ENCODE results near the gene TNFRSF17. TPM values are rescaled to one million over a fixed set of nuclear protein-coding genes. Genes with fewer than 3 reads are reported as not detected.

TNFRSF17 gene
- total and polyA plus RNA-seq, 10 of the 15 experiments (the other 5 are each of a cell fraction or from before 2014, with no cell fraction given): 106 to 461 (median 179) TPM

- no peaks in the 10 kb centered on the region for H3K27me3 ChIP-seq (replicated peaks in 1 of 2; ENCODE audit: control insufficient read depth in 2 of 2, insufficient read depth in 2 of 2, low read length in 1 of 2)
- no peak for TF ChIP-seq JUNB (IDR thresholded peaks at IDR 0.05)
- TF ChIP-seq RELB (IDR thresholded peaks at IDR 0.05; ENCODE audit: low read depth): no peak
- CTCF ChIA-PET: no interaction called here
- DNase-seq (ENCODE audit: low read depth, low spot score): no peak
- SMC1A ChIA-PET (ENCODE audit: uncharacterized antibody, unreplicated experiment): no interaction called here
- BruUV-seq (replicated peaks): TSS peak; percentile 29
- no peak overlapping the region for H3K9ac ChIP-seq (ENCODE audit: control insufficient read depth, insufficient read depth, low read length)
- POLR2A ChIA-PET: no interaction called here
- H3K4me1 ChIP-seq (ENCODE audit: control insufficient read depth, insufficient read depth, low read length): peaks cover 5% of the 10 kb centered on the region; the same call in 1 of the 2 replicates
- H3K4me2 ChIP-seq (ENCODE audit: control insufficient read depth, insufficient read depth): no peak overlapping the region
- no peak for ATAC-seq
- no peak for FAIRE-seq
- no peak overlapping the region for H3K4me3 ChIP-seq
- H3K9me3 ChIP-seq (replicated peaks; ENCODE audit: control insufficient read depth, insufficient read depth, low read length): no peaks in the 10 kb centered on the region
- H3K79me2 ChIP-seq (ENCODE audit: control insufficient read depth, insufficient read depth, low read length): peaks cover 4% of the 10 kb centered on the region
- no peaks in the 10 kb centered on the region for H4K20me1 ChIP-seq (ENCODE audit: control insufficient read depth, insufficient read depth)
- no peak overlapping the region for H2AFZ ChIP-seq (ENCODE audit: control insufficient read depth, low read depth, low read length)
- no peak overlapping the region for H3K27ac ChIP-seq (ENCODE audit: control insufficient read depth, insufficient read depth)
- RAD21 ChIA-PET (ENCODE audit: unreplicated experiment): no interaction called here
- in situ Hi-C loops (cut with MboI) (no loop called here), intact Hi-C loops (cut with micrococcal nuclease; ENCODE audit: unreplicated experiment) (no loop called here)
- 92% methylated on average over 5 of the region's 5 CpGs for WGBS (ENCODE audit: insufficient coverage, insufficient replicate concordance, low lambda C conversion rate, missing lambda C conversion rate)
- peaks cover 0 to 2% of the 10 kb centered on the region in 2 experiments; a peak in 1 of 4 replicates for H3K36me3 ChIP-seq (ENCODE audit: control insufficient read depth in 2 of 2, insufficient read depth in 2 of 2, low read length in 1 of 2)
Observed at GRCh38 chr16:12017558-12017957, 52.5 kb downstream of the TNFRSF17 start.

Small RNA genes within 50 kb of the gene (small RNA-seq; reads per million reads assigned to genes)
- gene AC007216.5 (not detected), gene UBL5P4 (not detected)

Other genes with a start within 250 kb of the TNFRSF17 start
- gene TXNDC11, start 222.4 kb upstream of the TNFRSF17 start, total RNA-seq (2014; rRNA removed): 54.4 and 59.1 TPM in 2 replicates
- gene TXNDC11, start 222.4 kb upstream of the TNFRSF17 start, total RNA-seq (2014; rRNA removed; fragmentation: Illumina TruSeq; extraction: Trizol): 33.3 and 43.1 TPM in 2 replicates
- gene TXNDC11, start 222.4 kb upstream of the TNFRSF17 start, total RNA-seq (2021): 45.8 and 51.8 TPM in 2 replicates
- gene TXNDC11, start 222.4 kb upstream of the TNFRSF17 start, polyA plus RNA-seq (2011; rRNA removed): 71.0 and 86.7 TPM in 2 replicates
- 40.7 and 49.9 TPM in 2 replicates for gene TXNDC11, start 222.4 kb upstream of the TNFRSF17 start, polyA plus RNA-seq (2014; fragmentation: Illumina TruSeq; extraction: Trizol)
- 1 to 10 TPM; 1.7 to 7.3 TPM for gene TXNDC11, start 222.4 kb upstream of the TNFRSF17 start, polyA plus RNA-seq (2014; fragmentation: Nextera tagmentation; extraction: Ambion mirVana)
- gene TXNDC11, start 222.4 kb upstream of the TNFRSF17 start, polyA plus RNA-seq (2014; rRNA removed): 57.0 and 59.9 TPM in 2 replicates
- gene TXNDC11, start 222.4 kb upstream of the TNFRSF17 start, polyA plus RNA-seq (2016; fragmentation: Nextera tagmentation; extraction: Ambion mirVana): 10 to 100 TPM; 69.8 to 70.7 TPM
- gene ZC3H7A, start 168.0 kb upstream of the TNFRSF17 start, total RNA-seq (2014; rRNA removed): 53.8 and 61.9 TPM in 2 replicates
- gene ZC3H7A, start 168.0 kb upstream of the TNFRSF17 start, total RNA-seq (2014; rRNA removed; fragmentation: Illumina TruSeq; extraction: Trizol): 63.2 and 68.6 TPM in 2 replicates
- 67.0 and 67.9 TPM in 2 replicates for gene ZC3H7A, start 168.0 kb upstream of the TNFRSF17 start, total RNA-seq (2021)
- 188 and 243 TPM in 2 replicates for gene ZC3H7A, start 168.0 kb upstream of the TNFRSF17 start, polyA plus RNA-seq (2011; rRNA removed)
- gene ZC3H7A, start 168.0 kb upstream of the TNFRSF17 start, polyA plus RNA-seq (2014; fragmentation: Illumina TruSeq; extraction: Trizol): 94.8 and 123 TPM in 2 replicates
- 10 to 100 TPM; 46.3 to 77.8 TPM for gene ZC3H7A, start 168.0 kb upstream of the TNFRSF17 start, polyA plus RNA-seq (2014; fragmentation: Nextera tagmentation; extraction: Ambion mirVana)
- 54.6 and 56.6 TPM in 2 replicates for gene ZC3H7A, start 168.0 kb upstream of the TNFRSF17 start, polyA plus RNA-seq (2014; rRNA removed)
- gene ZC3H7A, start 168.0 kb upstream of the TNFRSF17 start, polyA plus RNA-seq (2016; fragmentation: Nextera tagmentation; extraction: Ambion mirVana): 10 to 100 TPM; 69.4 to 70.0 TPM
- gene RSL1D1, start 113.7 kb upstream of the TNFRSF17 start, total RNA-seq (2014; rRNA removed): 106 and 169 TPM in 2 replicates
- 298 and 321 TPM in 2 replicates for gene RSL1D1, start 113.7 kb upstream of the TNFRSF17 start, total RNA-seq (2014; rRNA removed; fragmentation: Illumina TruSeq; extraction: Trizol)
- gene RSL1D1, start 113.7 kb upstream of the TNFRSF17 start, total RNA-seq (2021): 191 and 195 TPM in 2 replicates
- gene RSL1D1, start 113.7 kb upstream of the TNFRSF17 start, polyA plus RNA-seq (2011; rRNA removed): 182 and 374 TPM in 2 replicates
- 535 and 601 TPM in 2 replicates for gene RSL1D1, start 113.7 kb upstream of the TNFRSF17 start, polyA plus RNA-seq (2014; fragmentation: Illumina TruSeq; extraction: Trizol)
- gene RSL1D1, start 113.7 kb upstream of the TNFRSF17 start, polyA plus RNA-seq (2014; fragmentation: Nextera tagmentation; extraction: Ambion mirVana): 100 to 1,000 TPM; 288 to 367 TPM
- gene RSL1D1, start 113.7 kb upstream of the TNFRSF17 start, polyA plus RNA-seq (2014; rRNA removed): 139 and 173 TPM in 2 replicates
- gene RSL1D1, start 113.7 kb upstream of the TNFRSF17 start, polyA plus RNA-seq (2016; fragmentation: Nextera tagmentation; extraction: Ambion mirVana): 100 to 1,000 TPM; 366 to 393 TPM
- gene GSPT1, start 49.3 kb upstream of the TNFRSF17 start, total RNA-seq (2014; rRNA removed): 61.3 and 75.8 TPM in 2 replicates
- gene GSPT1, start 49.3 kb upstream of the TNFRSF17 start, total RNA-seq (2014; rRNA removed; fragmentation: Illumina TruSeq; extraction: Trizol): 92.3 and 95.8 TPM in 2 replicates
- 138 and 142 TPM in 2 replicates for gene GSPT1, start 49.3 kb upstream of the TNFRSF17 start, total RNA-seq (2021)
- gene GSPT1, start 49.3 kb upstream of the TNFRSF17 start, polyA plus RNA-seq (2011; rRNA removed): 104 and 122 TPM in 2 replicates
- gene GSPT1, start 49.3 kb upstream of the TNFRSF17 start, polyA plus RNA-seq (2014; fragmentation: Illumina TruSeq; extraction: Trizol): 168 and 192 TPM in 2 replicates
- gene GSPT1, start 49.3 kb upstream of the TNFRSF17 start, polyA plus RNA-seq (2014; fragmentation: Nextera tagmentation; extraction: Ambion mirVana): 10 to 100 TPM; 46.7 to 63.5 TPM
- gene GSPT1, start 49.3 kb upstream of the TNFRSF17 start, polyA plus RNA-seq (2014; rRNA removed): 69.6 and 72.2 TPM in 2 replicates
- 100 to 1,000 TPM; 139 to 181 TPM for gene GSPT1, start 49.3 kb upstream of the TNFRSF17 start, polyA plus RNA-seq (2016; fragmentation: Nextera tagmentation; extraction: Ambion mirVana)
- gene NPIPB2, start 23.2 kb upstream of the TNFRSF17 start, total RNA-seq (2014; rRNA removed): 5.0 and 10.7 TPM in 2 replicates
- 7.4 and 9.7 TPM in 2 replicates for gene NPIPB2, start 23.2 kb upstream of the TNFRSF17 start, total RNA-seq (2014; rRNA removed; fragmentation: Illumina TruSeq; extraction: Trizol)
- 9.1 and 13.2 TPM in 2 replicates for gene NPIPB2, start 23.2 kb upstream of the TNFRSF17 start, total RNA-seq (2021)
- 29.3 and 33.0 TPM in 2 replicates for gene NPIPB2, start 23.2 kb upstream of the TNFRSF17 start, polyA plus RNA-seq (2011; rRNA removed)
- gene NPIPB2, start 23.2 kb upstream of the TNFRSF17 start, polyA plus RNA-seq (2014; fragmentation: Illumina TruSeq; extraction: Trizol): 14.3 and 19.0 TPM in 2 replicates
- gene NPIPB2, start 23.2 kb upstream of the TNFRSF17 start, polyA plus RNA-seq (2014; fragmentation: Nextera tagmentation; extraction: Ambion mirVana): 1 to 10 TPM; 1.9 to 4.0 TPM
- 12.1 TPM in 2 replicates for gene NPIPB2, start 23.2 kb upstream of the TNFRSF17 start, polyA plus RNA-seq (2014; rRNA removed)
- 10 to 100 TPM; 10.1 to 11.5 TPM for gene NPIPB2, start 23.2 kb upstream of the TNFRSF17 start, polyA plus RNA-seq (2016; fragmentation: Nextera tagmentation; extraction: Ambion mirVana)
- gene SNX29, start 11.5 kb downstream of the TNFRSF17 start, total RNA-seq (2014; rRNA removed): 22.0 and 24.2 TPM in 2 replicates
- 20.3 and 21.5 TPM in 2 replicates for gene SNX29, start 11.5 kb downstream of the TNFRSF17 start, total RNA-seq (2014; rRNA removed; fragmentation: Illumina TruSeq; extraction: Trizol)
- 62.4 and 68.3 TPM in 2 replicates for gene SNX29, start 11.5 kb downstream of the TNFRSF17 start, total RNA-seq (2021)
- gene SNX29, start 11.5 kb downstream of the TNFRSF17 start, polyA plus RNA-seq (2011; rRNA removed): 26.7 and 38.7 TPM in 2 replicates
- 21.0 and 24.4 TPM in 2 replicates for gene SNX29, start 11.5 kb downstream of the TNFRSF17 start, polyA plus RNA-seq (2014; fragmentation: Illumina TruSeq; extraction: Trizol)
- gene SNX29, start 11.5 kb downstream of the TNFRSF17 start, polyA plus RNA-seq (2014; fragmentation: Nextera tagmentation; extraction: Ambion mirVana): 10 to 100 TPM in 1 of 2 experiments, 1 to 10 TPM in 1; 6.8 to 44.0 TPM
- gene SNX29, start 11.5 kb downstream of the TNFRSF17 start, polyA plus RNA-seq (2014; rRNA removed): 19.3 and 24.1 TPM in 2 replicates
- 10 to 100 TPM; 54.6 to 68.3 TPM for gene SNX29, start 11.5 kb downstream of the TNFRSF17 start, polyA plus RNA-seq (2016; fragmentation: Nextera tagmentation; extraction: Ambion mirVana)